GM21529 (cell line): ENCODE measurements around the gene FNIP2.
"Not testable (repeated sequence)": the region's sequence is repeated elsewhere in the genome, so short reads cannot be mapped to it uniquely, and the experiment has no call there.

Source experiments
- ATAC-seq: cut with Tn5 transposase; IDR thresholded peaks from one replicate; pipeline ENCODE4 v1.9.1; 2021; ENCODE audit not compliant: unreplicated experiment

FNIP2 gene

DNA sequence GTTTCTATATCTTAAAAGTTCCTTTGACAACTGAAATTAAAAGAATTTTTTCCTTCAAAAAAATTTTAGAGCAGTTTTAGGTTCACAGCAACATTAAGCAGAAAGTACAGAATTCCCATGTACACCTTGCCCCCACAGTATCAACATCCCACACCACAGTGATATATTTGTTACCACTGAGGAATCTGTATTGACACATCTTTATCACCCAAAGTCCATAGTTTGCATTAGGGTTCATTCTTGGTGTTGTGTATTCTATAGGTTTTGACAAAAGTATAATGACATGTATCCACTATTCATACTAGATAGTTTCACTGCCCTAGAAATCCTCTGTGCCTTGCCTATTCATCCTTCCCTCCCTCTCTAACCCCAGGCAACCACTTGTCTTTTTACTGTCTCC is 43.7 kb downstream of the FNIP2 start:
- no peak for ATAC-seq

DNA sequence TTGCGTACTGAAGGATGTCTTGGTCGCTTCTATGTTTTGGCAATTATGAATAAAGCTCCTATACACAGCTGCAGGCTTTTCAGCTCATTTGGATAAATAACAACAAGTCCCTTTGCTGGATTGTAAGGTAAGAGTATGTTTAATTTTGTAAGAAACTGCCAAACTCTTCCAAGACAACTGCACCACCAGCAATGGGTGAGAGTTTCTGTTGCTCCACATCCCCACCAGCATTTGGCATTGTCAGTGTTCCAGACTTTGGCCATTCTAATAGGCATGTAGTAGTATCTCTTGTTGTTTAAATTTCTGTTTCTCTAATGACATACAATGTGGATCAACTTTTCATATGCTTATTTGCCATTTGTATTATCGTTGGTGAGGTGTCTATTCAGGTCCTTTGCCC is 44.3 kb downstream of the FNIP2 start:
- no peak for ATAC-seq

DNA sequence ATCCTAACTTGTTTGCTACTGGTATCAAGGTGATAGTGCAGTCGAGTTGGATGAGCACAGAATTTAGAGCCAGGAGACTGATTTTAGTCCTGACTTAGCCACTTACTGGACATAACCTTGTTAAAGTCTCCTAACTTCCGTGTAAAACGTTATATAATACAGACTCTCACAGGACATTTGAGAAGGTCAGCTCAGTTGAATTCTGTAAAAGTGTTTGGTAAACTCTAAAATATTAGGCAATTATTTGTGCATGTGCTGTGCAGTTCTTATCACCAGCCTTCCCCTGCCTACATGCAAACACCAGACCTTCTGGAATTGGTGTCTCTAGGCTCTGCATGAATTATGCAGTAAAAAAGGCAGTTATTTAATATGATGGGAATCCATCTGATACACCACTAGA is 45.4 kb downstream of the FNIP2 start:
- ATAC-seq, result no peak

DNA sequence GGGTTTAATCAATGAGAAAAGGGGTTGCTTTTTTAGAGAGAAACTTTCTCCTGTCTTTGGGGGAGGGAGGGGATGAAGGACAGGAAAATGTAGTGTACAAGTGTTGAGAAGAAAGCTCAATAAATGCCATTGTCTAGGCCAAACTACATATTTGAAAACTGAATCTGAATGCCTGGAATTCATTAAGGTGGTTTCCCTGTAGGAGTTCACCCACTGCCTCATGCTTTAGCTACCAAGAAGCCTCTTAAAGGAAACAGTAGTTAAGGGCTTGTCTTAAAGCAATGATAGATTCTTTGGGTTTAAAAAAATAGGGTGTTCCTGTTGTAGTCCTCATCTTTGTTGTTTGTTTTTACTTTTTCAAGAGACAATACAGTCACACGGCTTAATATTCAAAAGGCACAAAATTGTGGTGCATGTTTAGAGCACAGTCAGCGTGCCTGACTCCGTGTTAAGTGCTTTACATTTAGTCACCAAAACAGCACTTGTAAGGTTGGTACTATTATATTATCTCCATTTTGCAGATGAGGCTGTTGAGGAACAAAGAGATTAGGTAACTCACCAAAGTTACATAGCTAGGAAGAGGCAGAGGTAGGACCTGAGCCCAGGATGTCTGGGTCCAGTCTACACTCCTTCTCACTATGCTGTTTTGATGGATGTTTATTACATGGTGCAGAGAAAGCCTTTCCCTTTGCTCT is 46.0 kb downstream of the FNIP2 start:
- no peak for ATAC-seq

DNA sequence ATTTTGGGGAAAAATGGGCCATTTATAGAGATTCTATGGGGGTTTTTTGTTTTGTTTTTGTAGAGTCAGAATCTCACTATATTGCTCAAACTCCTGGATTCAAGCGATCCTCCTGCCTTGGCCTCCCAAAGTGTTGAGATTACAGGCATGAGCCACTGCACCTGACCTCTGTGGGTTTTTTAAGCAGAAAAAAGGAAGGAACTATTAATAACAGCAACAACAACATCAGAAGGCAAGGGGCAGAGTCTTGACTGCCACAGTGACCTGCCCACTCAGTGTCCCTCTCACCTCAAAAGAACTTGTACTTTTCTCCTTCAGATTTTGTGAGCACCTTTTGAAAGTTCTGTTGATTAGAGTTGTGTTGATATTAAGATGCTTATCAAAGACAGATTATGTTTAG is 48.1 kb downstream of the FNIP2 start:
- ATAC-seq, result no peak

DNA sequence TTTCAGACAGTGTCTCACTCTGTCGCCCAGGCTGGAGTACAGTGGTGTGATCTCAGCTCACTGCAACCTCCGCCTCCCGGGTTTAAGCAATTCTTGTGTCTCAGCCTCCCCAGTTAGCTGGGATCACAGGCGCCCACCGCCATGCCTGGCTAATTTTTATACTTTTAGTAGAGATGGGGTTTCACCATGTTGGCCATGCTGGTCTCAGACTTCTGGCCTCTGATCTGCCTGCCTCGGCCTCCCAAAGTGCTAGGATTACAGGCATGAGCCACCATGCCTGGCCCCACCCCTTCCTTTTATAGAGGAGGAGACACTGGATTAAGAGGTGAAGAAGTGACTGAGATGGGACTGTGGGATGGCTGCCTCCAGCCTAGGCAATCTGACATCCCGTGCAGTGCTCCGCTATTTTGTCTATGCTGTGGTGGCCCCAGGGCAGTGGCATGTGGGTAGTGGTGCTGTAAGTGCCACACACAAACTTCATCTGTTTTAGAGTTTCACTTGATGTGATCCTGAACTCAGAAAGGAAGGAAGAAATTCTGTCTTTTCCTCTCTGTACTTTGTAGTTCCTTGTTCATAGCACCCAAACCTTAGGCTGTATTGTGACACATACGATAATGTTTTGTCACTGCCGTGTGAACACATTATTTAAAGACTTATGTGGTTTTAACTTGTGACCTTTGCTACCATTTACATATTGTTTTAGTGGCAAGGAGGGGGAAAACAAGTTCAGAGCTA is 48.9 kb downstream of the FNIP2 start:
- ATAC-seq, result peak; percentile 68

DNA sequence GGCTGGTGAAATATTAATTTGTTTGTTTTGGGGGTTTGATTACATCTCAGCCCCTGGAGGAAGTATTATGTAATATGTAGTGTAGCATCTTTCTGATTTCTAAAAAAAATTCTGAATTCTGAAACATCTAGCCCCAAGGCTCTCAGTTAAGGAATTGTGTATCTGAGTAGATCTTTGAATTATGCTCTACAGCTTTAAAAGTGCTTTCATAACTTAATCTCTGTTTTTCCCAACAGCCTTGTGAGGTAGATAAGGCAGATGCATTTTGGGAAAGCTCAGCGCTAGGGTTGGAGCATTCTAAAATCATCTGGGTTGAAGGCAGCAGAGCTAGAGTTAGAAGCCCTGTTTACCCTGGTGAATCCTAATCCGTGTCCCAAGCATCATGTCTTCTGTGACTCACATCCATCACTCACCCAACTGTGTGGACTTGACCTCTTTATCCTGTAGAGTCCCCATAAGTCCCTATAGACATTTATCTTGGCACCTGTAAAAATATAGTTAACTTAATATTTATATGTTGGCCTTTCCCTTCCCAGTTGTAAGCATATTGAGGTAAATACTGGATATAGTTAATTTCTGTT is 49.8 kb downstream of the FNIP2 start:
- ATAC-seq, result no peak

DNA sequence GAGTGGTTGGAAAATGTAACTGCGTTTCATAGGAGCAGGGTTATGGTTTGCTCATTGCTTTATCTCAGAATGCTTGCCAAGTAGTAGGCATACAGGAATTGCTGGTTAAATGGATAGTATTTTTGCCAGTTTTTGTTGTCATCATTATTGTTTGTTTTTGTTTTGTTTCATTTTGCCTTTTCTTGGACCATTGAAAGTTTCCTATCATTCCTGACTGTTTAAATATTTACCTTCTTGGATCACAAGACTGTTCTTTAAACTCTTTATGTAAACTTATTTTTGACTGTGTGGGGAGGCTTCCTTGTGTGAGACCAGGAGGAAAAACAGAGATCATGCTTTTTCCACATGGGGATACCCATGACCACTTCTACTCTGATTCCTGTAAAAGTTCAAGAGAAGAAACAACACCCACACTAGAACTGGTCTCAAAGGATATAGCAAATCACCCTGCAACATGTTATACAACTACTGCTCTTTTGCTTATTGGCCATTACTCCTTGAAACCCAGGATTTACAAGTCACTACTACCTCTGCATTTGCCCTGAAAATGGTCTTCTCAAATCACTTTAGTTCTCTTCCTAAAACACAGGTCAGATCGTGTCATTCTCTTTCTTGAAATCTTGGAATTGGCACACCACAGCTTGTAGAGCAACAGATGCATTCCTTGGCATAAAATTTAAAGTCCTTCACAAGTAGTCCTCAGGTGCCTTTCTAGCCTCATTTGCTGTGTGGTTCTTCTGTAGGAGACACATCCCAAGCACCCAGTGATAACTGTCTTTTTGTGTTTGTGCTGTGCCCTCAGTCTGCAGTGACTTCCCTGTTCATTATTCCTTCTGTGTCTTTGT is 51.3 kb downstream of the FNIP2 start:
- ATAC-seq, result no peak

DNA sequence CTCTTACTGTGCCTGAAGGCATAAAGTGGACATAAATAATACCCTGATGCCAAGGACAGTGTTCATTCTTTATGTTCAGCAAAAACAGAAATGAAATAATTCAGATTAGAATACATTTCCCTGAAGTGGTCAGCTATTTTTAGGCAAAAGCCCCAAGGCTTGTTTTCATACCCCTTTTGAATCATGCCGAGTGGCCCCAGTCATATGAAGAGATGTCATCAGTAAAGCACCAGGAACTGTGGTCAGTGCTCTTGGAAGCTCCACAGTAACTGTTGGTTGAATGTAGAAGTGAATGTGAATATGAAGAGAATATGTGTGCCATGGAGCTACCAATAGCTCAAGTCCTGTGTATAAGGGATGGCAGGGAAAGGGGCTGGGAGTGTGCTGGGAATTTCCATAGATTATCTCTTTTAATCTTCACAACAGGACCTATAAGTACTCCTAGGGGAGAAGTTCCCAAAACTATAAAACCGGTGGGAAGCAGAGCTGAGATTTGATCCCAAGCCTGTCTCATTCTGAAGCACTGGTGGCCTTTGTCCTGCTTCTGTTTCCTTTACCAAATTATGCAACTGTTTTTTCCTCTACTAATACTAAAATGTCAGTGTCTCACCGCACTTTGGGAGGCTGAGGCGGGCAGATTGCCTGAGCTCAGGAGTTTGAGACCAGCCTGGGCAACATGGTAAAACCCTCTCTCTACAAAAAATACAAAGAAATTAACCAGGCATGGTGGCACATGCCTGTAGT is 52.6 kb downstream of the FNIP2 start:
- ATAC-seq, result peak; percentile 41

DNA sequence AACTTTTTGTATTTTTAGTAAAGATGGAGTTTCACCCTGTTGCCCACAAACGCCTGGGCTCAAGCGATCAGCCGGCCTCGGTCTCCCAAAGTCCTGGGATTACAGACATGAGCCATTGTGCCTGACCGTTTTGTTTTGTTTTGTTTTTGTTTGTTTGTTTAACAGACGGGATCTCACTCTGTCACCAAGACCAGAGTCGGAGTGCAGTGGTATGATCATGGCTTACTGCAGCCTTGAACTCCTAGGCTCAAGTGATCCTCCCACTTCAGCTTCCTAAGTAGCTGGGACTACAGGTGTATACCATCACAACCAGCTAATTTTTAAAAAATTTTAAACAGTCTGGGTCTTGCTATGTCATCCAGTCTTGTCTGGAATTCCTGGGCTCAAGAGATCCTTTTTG is 53.5 kb downstream of the FNIP2 start:
- no peak for ATAC-seq

DNA sequence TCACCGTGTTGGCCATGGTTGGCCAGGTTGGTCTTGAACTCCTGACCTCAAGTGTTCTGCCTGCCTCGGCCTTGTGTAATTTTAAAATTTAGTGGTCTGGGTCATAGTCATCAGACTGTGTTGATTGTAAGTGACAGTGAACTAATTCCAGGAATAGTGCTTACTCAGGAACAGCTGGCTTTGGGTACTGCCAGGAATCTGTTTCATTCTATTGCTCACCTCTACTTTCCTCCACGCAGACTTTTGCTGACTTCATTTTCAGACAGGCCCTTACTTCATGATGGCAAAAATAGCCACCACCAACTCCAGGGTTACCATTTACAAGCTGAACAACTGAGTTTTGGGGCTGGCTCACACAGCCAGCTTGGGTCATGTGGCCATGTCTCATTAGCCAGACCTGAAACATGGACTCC is 54.6 kb downstream of the FNIP2 start:
- peak; percentile 31 for ATAC-seq

DNA sequence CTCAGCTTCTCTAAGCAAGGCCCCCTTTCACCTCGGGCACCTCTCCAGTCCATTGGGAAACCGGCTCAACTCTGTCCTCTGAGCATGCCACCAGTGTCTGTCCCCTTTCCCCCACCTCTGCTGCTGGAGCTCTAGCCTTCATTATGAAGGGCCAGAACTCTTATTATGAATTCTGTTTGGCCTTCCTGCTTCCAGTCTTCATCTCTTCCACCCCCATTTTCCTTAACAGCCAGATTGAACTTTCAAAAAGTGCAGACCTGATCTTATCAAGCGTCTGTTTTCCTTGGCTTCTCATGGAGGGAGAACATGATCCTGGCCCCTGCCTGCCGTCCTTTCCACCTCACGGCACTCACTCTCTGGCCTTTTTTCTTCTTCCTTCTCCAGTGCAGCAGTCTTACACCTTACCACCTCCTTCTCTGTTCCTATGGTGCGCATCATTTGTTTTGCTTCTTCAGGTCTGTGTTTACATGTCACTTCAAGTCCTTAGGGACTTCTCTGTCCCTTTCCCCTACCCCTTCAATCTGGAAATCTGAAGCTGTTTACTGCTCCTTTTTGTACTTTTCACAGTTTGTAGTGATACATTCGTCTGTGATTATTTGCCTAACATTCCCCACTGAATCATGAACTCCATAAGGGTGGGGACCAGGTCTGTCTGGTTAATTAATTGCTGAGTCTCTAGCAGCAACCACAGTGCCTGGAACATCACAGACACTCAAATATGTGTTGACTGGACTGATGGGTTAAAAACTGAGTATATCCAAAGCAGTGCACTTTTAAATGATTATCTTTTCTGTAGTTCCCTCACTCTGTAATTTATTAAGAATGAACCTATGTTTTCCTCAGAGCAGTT is 55.8 kb downstream of the FNIP2 start:
- no peak for ATAC-seq

DNA sequence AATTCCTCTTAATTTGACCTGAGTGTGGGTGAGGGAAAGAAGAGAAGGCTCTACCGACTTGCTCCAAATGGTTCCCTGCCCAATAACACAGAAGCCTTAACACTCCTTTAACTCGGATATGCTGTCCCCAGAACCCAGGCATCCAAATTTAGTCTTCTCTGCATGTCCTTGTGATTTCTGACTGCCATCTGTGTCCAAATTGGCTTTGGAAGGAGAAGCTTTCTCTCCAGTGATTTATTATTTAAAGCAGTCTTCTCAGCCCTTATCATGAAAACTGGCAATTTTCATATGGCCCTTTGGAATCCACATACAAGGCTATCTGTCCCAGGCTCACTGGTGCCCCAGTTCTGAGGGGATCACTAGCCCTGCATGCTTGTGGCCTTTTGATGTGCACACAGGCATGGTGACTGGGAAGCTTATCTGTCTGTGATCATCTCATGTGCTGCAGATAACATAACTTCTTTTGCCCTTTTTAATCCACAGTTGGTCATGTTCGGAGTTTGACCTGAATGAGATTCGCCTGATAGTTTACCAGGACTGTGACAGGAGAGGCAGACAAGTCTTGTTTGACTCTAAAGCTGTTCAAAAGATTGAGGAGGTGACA is 56.7 kb downstream of the FNIP2 start:
- no peak for ATAC-seq

DNA sequence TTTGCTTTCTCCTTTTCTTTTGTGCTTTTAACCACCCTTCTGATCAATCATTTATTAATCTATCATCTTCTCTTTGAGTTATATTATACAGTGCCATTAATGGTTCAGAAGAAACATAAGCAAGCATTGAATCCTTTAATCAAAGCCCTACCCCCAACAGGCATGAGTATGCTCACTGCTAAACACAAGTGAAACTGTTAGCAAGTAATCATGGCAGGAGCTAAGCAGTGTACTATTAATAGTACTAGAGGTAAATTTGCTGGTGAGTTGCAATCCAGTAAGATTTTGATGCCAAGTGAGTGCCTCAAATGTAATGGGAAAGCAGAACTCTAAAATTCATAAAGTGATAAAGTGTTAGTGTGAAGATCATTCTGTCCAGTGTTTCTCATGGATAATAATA is 57.2 kb downstream of the FNIP2 start:
- ATAC-seq, result peak; percentile 54

DNA sequence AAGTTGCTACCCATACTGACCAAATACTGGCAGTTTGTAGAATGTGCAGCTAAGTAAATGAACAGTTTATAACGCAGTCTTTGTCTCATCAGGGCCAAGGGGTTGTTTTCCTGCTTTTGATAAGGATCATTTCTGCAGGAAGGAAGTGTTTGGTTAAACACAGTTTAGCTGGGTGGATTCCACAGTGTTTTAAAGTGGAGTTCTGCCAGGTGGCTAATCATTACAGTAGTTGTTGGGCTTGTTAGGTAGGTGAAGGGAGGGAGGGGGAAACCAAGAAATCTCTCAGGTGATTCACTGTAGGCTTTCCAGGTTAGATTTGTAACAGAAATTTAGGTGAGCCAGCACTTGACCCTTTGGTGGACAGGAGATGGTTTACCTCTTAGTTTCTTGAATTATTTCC is 58.1 kb downstream of the FNIP2 start:
- ATAC-seq, result peak; percentile 39

DNA sequence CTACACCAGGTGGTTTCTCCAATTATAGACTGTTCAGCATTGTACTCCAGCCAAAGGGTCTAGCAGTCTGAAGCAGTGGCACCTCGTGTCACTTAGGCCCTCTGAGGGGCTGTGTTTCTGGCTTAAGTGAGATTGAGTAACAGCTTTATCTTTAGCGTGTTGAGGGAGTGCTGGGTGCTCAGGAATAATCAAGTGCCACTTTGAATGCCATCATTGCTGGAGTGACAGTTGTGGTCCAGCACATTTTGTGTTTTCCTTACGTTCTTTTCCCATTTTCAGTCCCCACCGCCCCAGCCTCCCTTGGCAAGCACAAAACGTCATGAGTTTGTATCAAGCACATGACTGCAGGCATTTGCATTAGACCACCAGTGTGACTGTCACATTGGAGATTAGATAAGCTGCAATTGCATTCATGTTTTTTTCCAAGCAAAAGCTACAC is 58.7 kb downstream of the FNIP2 start:
- ATAC-seq, result no peak

DNA sequence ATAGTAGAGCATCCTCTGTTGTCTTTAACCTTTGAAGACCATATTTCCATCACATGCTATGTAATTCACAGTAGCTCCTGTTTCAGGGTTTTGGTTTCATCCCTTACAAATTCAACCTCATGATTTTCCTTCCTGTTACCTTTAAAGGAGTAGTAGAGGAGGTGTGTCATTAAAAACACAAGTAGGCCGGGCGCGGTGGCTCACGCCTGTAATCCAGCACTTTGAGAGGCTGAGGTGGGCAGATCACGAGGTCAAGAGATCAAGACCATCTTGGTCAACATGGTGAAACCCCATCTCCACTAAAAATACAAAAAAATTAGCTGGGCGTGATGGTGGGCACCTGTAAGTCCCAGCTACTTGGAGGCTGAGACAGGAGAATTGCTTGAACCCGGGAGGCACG is 59.3 kb downstream of the FNIP2 start:
- ATAC-seq, result not testable (repeated sequence)

DNA sequence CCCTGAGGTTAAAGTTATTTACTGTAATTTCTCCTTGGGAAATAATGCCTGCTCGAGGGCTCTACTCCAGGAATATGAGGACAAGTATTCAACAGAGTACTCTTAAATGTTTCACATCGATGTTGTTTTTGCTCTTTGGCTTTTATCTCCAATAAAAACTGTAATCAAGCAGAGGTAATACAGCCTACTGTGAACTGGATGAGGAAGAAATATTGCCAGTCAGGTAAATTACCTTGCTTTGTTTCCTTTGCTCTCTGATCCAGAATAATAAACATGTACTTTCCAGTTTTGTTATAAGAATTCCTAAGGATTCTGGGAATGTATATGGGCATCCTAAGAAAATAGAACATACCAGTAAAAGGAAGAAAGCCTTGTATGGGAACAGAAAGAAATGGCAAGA is 60.4 kb downstream of the FNIP2 start:
- ATAC-seq, result no peak

DNA sequence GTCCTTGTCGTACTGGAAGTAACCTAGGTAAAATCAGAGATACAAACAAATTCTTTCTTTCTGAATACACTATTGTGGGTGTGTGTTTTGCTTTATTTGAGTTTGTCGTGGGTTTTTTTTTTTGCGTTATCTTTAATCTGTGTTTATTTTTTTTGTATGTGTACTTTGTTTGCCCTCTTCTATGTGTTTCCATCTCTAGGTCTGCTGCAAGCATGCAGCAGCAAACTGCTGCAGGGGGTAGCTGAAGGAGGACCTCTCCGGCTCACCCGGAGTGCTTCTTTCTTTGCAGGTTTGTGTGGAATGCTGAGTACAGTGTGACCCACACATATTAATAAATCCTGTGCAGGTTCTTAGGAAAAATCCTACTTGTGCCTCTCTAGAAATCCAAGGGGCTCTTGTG is 64.8 kb downstream of the FNIP2 start:
- no peak for ATAC-seq
